GM21717 (cell line): ENCODE results near the gene TMEM132A.
A peak's percentile ranks its signal among the peaks of the same experiment; 100 is the strongest.

ENCODE experiments used
- ATAC-seq: cut with Tn5 transposase; IDR thresholded peaks from one replicate; pipeline ENCODE4 v1.9.1; 2021; ENCODE audit warnings: mild to moderate bottlenecking, moderate library complexity; ENCODE audit not compliant: unreplicated experiment

TMEM132A gene

DNA sequence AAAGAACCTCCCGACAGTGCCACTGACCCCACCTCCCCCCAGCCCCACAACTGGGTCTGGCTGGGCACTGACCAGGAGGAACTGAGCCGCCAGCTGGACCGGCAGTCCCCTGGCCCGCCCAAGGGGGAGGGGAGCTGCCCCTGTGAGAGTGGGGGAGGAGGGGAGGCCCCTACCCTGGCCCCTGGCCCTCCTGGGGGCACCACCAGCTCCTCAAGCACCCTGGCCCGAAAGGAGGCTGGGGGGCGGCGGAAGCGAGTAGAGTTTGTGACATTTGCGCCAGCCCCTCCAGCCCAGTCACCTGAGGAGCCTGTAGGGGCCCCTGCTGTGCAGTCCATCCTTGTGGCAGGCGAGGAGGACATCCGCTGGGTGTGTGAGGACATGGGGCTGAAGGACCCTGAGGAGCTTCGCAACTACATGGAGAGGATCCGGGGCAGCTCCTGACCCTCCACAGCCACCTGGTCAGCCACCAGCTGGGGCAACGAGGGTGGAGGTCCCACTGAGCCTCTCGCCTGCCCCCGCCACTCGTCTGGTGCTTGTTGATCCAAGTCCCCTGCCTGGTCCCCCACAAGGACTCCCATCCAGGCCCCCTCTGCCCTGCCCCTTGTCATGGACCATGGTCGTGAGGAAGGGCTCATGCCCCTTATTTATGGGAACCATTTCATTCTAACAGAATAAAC, 12.3 kb downstream of the TMEM132A start:
- no peak for ATAC-seq

DNA sequence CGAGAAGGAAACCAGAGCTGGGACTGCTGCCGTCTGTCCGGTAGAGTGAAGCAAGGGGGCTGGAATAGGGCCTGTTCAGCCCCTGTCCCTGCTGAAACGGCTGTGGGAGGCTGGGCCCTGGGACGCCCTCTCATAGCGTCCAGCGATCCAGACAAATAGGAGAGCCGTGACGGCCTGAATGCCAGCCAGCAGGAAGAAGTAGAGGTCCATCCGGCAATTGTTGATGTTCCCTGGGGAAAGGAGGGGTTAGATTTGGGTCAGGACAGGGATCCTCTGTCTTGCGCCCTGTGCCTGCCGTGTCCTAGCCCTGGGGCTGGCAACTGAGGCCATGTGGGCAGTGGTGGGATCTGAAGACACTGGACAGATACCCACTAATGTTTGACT, 12.9 kb downstream of the TMEM132A start:
- no peak for ATAC-seq

DNA sequence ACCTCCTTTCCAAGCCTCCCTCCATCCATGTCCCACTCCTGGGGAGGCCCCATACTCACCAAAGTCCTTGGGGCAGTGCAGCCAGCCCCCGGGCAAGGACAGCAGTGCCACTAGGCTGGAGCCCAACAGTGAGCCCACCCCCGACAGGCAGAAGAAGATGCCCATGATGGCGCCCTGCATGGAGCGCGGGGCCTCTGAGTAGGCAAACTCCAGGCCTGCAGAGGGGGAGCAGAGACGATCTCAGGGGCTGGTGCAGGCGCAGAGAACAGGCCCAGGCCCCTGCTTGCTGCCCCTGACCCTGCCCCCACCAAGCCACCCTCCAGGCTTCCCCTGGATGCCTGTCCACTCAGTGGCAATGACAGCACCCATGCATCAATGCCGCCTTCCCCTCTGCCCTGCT, 13.6 kb downstream of the TMEM132A start:
- no peak for ATAC-seq

DNA sequence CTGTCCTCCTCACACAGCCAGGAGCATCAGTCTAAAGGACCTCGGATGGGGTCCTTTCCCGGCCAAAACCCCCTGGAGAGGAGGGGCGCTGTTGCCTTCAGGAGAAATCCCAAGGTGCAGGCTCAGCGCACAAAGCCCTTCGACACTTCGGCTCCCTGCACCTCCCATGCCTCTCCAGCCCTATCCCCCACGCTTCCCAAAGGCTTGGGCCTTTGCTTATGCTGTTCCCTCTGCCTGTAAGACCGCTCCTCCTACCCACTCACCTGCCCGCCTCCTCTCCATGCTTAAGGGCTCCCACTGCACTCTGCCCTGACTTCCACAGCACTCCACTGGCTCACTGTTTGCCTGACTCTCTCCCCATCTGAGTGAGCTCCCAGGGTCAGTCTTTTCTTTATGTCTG, 14.2 kb downstream of the TMEM132A start:
- ATAC-seq, result no peak

DNA sequence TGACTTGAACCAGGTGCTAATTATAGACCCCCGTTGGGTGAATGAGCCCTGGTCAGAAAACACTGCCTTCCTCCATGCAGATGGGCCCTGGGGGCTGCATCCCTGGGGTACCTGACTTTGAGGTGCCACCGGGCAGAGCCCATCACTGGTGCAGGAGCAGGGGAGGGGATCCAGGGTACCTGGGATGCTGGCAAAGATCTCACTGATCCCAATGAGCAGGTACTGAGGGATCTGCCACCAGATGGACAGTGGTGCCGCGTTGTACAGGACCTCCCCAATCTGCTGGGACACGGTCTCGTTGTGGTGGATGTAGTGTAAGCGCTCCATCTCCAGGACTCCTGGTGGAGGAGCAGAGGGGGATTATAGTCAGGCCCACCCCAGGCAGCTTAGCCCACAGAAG, 15.0 kb downstream of the TMEM132A start:
- no peak for ATAC-seq

DNA sequence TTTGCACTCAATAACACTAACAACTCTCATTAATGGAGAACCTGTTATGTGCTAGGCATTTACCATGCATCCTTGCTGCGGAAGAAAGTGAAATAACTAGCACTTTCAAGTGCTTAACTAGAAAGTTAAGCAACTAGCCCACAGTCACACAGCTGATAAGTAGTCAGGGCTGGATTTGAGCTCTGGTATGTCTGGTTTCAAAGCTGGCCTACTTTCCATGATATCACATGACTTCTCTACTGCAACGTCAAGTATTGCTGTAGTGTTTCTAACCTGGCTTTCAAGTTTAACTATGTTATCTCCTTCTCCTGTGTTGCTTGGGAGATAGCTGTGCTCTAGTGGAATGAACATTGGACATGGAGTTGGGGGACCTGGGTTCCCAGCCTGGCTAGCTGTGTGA, 15.6 kb downstream of the TMEM132A start:
- ATAC-seq, result no peak

DNA sequence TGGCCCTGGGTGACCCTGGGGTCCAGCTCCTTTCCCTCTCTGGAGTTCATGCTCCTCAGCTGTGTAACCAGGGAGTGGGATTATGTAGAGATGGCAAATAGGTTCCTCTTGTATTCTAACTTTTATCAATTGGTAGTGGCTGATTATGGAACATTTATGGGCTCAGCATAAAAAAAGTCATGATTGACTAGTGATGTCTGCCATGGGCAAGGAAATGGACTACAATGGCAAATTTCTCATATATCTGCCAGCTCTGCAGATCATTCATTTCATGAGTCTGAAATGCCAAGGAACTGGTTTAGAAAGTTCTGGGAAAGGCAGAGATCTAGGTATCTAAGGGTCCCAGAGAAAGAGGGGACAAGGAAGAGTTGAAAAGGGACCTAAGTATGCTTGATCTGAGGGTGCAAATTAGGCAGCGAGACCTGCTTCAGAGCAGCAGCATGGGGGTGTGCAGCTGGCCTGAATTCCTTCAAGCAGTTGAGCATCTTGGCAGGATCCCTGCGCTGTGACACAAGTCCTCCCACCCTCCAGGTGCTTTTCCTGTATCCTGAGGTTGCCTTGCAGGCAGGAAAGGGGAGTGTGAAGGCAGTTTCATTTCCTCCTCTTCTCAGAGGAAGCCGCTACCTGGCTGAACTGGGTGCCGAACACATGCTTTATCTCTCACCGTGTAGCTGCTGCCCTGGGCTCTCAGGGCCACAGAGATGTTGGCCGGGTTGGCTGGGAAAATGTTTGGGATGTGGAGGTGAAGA, 17.3 kb downstream of the TMEM132A start:
- no peak for ATAC-seq

DNA sequence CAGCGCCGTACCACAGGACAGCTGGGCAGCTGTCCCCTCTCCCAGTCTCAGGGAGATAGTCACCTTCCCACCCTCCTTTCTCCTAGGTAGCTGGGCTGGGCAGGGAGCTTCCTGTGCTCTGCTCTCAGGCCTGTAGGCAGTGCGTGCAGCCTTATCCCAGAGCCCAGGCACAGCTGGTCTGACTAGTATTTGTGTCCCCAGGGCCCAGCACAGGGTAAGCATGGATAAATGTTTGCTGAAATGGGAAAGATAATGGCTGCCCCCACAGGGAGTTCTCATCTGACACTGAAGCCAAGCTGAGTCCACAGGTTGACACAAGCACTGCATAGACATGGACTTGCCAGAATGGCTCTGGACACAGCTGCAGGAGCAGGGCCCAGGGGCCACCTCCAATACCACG, 18.0 kb downstream of the TMEM132A start:
- ATAC-seq, result no peak

DNA sequence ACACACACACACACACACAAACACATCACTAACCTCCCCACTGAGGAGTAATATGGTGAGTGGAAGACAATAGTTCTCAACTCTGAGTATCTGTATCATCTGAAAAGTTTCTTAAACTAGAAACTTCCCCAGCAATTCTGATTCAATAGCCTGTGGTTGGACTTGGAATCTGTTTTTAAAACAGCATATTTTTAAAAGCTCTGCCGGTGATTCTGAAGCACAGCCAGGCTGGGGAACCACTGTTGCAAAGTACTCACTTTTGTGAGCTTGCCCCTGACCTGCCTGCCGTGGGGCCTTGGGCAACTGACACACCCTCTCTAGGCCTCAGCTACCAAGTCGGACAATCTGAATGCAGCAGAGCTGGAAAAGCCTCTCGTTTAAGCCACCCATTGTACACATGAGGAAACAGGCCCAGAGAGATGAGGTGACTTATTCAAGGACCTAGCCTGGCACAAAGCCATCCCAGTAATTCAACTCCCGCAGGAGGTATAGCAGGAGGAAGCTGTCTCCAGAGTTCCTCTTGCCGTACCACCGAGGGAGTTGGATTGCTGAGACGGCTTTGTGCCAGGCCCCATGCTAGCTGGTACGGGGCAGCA, 18.8 kb downstream of the TMEM132A start:
- ATAC-seq, result no peak

DNA sequence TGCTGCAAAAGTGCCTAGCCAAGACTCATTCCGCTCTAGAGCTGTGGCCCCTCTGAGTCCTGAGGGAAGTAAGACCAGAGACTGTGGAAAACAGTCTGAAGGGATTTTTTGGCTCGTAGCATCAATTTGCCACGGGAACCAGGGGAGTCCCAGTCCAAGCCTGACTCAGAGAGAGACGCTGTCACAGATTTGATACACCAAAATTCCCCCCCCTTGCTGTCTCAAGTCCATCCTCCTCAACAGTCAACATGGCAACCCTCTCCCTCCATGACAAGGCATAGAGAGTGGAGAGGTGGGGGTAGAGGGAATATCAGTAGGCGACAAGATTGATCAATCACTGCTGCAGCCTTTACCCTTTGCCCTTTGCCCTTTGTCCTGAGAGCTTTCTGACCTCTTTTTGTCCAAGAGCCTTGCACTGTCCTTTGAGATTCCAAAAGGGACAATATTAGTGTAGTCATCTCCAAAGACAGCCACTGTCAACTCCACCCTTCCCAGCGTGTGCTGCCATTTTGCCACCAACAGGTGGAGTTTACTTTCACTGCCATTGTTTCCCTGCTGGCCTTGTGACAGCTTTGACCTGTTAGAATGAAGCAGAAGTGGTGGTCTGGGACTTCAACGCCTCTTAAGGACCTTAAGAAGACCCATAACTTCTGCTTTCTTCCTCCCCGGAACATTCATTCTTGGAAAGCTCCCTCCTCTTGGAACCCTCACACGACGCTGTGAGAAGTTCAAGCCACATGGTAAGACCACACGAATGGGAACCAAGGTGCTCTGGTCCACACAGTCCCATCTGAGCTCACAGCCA, 20.4 kb downstream of the TMEM132A start:
- ATAC-seq, result no peak

DNA sequence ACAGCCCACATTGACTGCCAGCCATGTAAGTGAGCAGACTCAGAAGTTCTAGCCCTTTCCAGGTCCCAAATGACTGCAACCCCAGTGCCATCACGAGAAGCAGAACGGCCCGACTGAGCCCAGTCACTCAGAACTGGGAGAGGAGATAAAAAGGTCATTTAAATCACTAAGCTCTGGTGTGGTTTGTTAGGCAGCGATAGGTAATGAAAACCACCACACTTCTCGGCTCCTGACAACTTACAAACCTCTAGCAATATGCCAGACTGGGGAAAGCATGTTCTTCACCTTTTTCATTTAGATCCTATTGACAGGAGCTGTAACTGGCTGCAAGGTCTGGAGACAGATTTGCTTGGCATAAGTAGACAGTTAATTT, 21.0 kb downstream of the TMEM132A start:
- ATAC-seq, result no peak

DNA sequence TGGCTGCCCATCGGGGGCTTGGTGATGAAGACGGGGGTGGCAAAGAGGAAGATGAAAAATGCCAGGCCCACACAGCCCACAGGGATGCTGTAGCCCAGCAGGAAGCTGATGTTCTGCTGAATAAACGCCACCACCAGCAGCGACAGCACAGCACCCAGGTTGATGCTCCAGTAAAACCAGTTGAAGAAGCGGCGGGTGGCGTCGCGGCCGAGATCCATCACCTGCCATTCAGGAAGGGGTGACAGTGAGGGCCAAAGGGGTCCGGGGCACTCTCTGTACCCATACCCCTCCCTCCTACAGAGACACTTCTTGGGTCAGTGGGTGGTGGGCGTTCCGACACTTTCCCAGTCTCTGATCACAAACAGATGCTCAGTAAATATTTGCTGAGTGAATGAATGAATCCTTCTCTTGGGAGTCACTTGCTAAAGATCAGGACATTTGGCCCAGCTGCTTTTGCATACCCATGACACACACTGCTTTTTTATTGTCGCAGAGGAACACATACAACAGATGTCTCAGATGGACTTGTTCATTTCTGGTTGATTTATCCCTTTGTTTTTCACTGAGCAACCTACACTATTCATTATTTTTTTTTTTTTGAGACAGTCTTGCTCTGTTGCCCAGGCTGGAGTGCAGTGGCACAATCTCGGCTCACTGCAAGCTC, 22.5 kb downstream of the TMEM132A start:
- no peak for ATAC-seq

DNA sequence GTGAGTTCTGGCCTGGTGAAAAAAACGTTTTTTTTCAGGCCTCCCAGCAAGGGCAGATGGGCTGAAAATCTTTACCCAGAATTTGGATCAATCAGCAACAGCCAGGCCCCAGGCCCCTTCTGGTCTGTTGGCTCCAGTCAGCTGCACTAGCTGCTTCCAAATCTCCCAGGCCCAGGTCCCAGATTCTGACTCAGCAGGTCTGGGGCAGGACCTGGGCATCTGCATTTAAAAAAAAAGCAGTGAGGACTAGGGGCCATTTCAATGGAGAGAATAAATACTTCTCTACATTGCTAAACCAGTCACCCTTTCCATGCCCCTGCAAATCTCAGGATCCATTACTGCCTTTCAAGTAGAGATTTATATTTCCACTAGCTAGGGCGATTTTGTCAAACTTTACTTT, 23.4 kb downstream of the TMEM132A start:
- no peak for ATAC-seq

DNA sequence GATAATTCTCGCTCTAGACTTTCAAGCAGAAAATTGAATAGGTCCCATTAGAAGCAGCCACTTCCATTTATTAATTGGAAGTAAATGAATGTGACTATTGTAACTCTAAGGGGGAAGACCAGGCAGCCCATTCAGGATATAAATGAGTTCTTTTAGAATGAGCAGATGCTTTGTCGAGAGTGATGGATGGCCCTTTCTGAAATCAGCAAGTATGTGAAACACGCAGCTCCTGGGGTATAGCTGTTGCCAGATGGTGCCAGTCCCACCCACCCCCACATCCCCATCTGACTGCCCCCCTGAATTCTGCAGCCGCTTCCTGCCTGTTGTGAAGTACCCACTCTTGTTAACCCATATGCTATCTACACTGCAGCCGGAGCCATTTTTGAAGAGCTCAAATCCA, 24.0 kb downstream of the TMEM132A start:
- ATAC-seq, result no peak

DNA sequence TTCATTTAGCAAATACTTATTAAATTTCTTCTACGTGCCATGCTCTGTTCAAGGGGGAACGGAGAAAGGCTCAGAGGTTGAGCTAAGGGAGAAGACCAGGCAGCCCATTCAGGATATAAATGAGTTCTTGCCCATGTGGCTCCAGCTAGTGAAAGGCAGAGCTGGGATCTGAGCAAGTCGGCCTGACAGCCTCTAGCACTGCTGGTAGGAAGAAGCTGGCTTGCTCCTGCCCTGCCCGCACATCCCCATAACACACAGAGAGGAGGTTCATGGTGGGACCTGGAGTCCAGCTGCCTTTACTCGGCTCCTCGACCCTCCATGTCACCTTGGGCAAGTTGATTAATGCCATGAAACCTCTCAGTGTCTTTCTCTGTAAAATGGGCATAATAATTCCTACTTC, 25.8 kb downstream of the TMEM132A start:
- ATAC-seq, result no peak

DNA sequence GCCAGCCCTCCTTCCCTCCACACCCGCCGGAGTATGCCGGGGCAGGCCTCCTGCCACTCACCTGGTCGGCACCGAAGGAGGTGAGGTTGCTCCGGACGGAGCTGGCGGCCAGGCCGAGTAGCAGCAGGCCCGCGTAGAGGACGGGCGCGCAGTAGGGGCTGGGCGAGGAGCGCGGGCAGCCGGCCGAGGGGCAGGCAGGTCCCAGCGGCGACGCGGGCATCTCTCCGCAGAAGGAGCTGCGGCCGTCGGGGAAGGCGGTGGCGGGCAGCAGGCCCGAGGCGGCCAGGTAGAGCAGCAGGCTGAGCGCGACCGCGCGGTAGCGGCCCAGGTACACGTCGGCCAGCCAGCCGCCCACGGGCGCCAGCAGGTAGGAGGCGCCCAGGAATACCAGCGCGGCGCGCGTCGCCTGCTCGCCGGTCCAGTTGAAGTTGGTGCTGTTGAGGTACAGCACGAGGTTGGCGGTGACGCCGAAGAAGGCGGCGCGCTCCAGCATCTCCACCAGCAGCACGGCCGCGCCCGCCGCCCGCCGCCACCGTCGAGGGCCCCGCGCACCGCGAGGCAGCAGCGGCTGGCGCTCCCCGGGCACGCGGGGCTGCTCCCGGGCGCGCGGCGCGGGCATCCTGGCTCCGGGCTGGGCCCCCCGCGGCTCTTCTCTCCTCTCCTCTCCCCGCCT, 26.8 kb downstream of the TMEM132A start:
- ATAC-seq, result peak; percentile 29

DNA sequence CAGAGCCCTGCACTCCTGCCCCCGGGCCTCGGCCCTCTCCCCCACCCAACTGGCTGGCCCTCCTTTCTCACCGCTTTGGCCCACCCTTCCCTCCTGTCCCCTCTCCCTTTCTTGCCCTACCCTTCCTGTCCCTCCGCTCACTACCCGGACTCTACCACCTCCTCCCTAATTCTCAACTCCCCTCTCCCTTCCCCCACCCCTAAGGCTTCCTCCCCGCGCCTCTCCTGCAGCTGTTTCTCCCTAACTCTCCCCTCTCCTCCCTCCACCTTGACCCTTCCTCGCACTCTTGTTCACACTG, 27.3 kb downstream of the TMEM132A start:
- no peak for ATAC-seq

DNA sequence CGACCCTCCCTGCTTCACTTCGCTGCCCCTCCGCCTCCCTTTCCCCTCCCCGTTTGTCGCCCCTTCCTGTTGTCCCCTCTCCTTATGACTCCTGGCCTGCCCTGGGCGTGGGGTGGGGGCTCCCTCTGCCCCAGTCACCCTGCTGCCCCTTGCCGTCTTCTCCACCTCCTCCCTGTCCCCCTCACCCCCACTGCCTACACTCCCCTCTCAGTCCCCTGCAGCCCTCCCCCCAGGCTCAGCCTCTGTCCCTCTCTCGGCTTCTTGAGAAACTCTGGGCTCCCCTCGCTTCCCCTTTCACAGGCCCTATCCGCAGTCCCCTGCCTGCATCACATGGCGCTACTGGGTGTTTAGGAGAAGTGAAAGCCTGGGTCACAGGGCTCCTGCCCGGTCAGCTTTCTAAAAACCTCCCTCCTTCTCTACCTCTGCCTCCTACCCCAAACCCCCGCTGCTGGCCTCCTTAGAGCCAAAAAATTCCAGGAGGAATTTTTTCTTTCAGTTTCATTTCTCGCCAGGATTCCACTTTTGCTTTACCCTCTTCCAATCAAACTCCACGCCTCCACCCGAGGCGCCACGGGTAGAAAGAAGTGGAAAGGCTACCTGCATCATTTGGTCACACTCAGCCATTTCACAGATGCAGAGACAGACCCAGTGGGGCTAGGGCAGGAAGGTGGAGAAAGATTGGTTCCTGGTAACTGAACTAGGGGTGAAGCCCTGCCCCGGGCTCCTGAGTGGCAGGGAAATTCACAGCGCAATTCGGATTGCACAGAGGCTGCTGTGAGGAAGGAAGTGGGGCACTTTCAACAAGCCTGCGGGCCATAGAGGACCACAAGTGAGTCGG, 27.9 kb downstream of the TMEM132A start, which contains the start of gene SLC15A3:
Gene SLC15A3, minus strand, starts transcription at position 273 of the 838 bp plus-strand sequence. CDS start 625 bp downstream, outside the sequence.
- peak; percentile 63 for ATAC-seq

DNA sequence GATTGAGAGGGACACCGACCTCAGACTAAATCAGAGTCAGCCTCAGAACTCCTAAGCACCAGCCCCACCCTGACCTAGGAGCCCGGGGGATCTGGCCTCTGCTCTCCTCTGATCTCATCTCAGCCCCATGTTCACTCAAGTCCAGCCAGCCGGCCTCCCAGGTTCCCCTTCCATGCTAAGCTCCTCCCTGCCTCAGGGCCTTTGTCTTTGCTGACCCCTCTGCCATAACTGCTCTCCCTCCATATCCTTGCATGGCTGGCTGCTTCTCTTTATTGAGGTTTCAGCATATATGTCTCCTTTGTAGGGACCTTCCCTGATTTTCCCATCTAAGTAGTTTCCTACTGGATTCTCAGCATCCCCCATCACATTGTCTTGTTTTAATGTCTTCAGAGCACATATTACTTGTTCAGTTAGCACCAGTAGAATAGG, 28.5 kb downstream of the TMEM132A start:
- ATAC-seq, result no peak

DNA sequence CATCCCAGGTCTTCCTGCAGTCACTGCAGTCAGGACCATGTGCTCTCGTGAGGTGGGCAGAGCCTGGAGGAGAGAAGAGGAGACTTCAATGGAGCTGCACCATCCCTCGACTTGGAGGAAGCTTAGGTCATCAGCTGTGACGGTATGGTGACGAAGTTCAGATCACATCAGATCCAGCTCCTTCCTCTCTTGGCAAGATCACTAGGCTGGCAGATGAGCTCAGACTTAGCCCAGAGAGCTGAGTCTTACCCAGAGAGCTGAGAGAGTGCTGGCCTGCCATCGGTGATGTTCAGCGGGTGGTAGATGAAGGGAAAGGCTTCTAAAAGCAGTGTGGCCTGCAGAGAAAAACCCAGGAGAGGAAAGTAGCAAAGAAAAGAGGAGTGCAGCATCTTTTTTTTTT, 29.5 kb downstream of the TMEM132A start:
- ATAC-seq, result no peak
